ENCODE results near the gene SRSF2.

SRSF2 gene, protein sequence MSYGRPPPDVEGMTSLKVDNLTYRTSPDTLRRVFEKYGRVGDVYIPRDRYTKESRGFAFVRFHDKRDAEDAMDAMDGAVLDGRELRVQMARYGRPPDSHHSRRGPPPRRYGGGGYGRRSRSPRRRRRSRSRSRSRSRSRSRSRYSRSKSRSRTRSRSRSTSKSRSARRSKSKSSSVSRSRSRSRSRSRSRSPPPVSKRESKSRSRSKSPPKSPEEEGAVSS

DNA sequence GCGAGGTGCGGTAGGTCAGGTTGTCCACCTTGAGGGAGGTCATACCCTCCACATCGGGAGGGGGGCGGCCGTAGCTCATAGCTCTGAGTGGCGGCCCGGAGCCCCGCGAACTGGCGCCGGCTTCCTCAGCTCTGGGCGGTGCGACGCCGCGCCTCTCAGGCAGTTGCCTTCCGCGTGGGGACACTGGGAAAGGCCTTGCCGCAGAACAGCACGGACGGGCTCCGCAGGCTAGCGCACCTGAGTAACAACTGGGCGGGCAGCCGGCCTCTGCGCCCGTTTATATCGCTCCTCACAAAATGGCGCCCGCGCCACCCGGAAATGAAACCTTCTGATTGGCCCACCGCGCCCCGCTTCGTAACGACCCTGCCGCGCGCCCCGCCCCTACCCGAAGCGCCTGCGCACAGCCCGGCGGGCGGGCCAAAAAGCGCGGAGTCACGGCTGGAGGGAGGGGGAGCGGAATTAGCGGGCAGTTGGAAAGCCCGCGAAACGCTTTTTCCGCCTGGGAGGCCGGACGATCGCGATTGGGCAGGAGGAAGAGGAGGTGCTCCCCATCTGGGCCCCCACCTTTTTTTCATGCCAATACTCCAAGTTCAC is at the start of gene SRSF2:
Gene SRSF2 (minus strand): TSS at position 250 of the 594 bp plus-strand sequence. CDS start 171 bp downstream, at position 79.
- peaks cover 55% of the 10 kb centered on the region for H3K36me3 ChIP-seq (replicated peaks)
- H3K4me3 ChIP-seq, result peak within 1 kb of the TSS; percentile 100
- DNase-seq (ENCODE audit: low spot score in 2 of 2), result peak; percentile 97 to 98
- H3K27me3 ChIP-seq (ENCODE audit: low read depth), result no peaks in the 10 kb centered on the region
- H3K4me1 ChIP-seq, result peaks cover 30% of the 10 kb centered on the region
- H3K9me3 ChIP-seq, result no peaks in the 10 kb centered on the region
- in situ Hi-C loops (cut with MboI; ENCODE audit: low sequenced_read_pairs), result no loop called here

DNA sequence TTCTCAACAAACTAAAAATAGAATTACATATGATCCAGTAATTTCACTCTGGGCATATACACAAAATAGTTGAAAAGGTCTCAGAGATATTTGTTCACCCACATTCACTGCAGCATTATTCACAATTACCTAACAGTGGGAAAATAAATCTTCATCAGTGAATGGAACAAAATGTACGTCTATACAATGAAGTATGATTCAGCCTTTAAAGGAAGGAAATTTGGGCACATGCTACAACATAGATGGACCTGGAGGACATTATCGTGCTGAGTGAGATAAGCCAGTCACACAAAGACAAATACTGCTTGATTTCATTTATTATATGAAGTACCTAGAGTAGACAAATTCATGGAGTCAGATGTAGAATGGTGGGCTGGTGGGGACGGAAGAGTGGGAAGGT is 47.8 kb upstream of the SRSF2 start:
- in situ Hi-C loops (cut with MboI; ENCODE audit: low sequenced_read_pairs), result no loop called here
- DNase-seq (ENCODE audit: low spot score in 2 of 2), result no peak

DNA sequence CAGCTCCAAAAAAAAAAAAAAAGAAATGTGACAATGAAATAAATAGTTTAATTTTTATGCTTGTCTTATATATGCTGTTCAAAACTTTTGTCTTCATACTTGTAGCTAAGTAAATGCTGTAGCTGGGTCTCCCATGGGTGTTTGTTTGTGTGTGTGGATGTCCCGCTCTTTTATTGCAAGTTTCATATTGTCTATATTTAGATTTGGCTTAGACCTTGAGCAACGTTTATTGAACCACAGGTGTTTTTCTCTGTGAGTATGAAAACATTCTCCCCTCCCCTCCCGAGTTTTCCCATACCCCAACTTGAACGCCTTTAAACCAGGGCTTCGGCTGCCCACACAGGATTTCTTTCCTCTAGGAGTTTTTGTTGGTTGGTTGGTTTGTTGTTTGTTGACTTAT is 46.0 kb upstream of the SRSF2 start:
- Histone ChIP-seq H3K4me3 (no peak overlapping the region), H3K36me3 (replicated peaks) (0 out of 2 replicates have a peak, but pooled peaks cover 3% of the 10 kb centered on the region), H3K9me3 (no peaks in the 10 kb centered on the region), H3K27me3 (ENCODE audit: low read depth) (no peaks in the 10 kb centered on the region), H3K4me1 (no peaks in the 10 kb centered on the region)
- in situ Hi-C loops (cut with MboI; ENCODE audit: low sequenced_read_pairs), result no loop called here
- DNase-seq (ENCODE audit: low spot score in 2 of 2), result no peak

More for the DNA sequence above, 47.8 kb upstream of the SRSF2 start:
- Histone ChIP-seq H3K4me1 (no peaks in the 10 kb centered on the region), H3K27me3 (ENCODE audit: low read depth) (no peaks in the 10 kb centered on the region), H3K4me3 (no peak overlapping the region), H3K36me3 (replicated peaks) (0 out of 2 replicates have a peak, but pooled peaks cover 3% of the 10 kb centered on the region), H3K9me3 (no peaks in the 10 kb centered on the region)

DNA sequence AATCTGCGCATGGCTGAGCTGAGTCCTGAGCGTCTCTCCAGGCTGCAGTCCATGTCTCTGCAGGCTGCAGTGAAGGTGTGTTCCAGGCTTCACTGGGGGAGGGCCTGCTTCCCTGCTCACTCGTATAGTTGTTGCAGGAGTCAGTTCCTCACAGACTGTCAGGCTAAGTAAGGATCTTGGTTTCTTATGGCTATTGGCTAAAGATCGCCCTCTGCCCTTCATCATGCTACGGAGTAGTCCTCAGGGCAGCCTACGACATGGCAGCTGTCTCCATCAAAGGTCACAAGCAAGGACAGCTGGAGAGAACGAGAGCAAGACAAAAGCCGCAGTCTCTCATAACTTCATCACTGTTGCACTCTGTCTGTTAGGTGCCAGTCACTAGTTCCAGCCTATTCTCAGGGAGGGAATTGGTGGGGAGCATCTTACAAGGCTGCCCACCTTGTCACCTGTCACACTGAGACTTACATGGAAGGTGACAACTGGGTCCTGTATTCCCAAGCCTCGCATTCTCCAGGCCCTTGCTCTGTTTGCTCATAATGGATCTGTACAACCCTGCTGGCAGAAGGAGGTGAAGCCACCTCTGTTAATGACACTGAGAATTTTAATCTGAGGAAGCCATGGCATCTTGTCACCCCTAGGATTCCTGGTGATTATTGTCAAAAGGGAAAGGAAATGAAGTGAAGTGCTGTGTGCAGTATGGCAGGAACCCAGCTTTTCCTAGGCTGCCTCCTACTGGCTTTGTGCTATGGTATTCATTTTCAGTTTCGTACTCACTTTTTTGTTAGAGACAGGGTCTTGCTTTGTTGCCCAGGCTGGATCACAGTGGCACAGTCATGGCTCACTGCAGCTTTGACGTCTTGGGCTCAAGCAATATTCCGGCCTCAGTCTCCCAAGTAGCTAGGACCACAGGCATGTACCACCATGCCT is 44.2 kb upstream of the SRSF2 start:
- no peak for DNase-seq (ENCODE audit: low spot score in 2 of 2)
- in situ Hi-C loops (cut with MboI; ENCODE audit: low sequenced_read_pairs), result no loop called here

DNA sequence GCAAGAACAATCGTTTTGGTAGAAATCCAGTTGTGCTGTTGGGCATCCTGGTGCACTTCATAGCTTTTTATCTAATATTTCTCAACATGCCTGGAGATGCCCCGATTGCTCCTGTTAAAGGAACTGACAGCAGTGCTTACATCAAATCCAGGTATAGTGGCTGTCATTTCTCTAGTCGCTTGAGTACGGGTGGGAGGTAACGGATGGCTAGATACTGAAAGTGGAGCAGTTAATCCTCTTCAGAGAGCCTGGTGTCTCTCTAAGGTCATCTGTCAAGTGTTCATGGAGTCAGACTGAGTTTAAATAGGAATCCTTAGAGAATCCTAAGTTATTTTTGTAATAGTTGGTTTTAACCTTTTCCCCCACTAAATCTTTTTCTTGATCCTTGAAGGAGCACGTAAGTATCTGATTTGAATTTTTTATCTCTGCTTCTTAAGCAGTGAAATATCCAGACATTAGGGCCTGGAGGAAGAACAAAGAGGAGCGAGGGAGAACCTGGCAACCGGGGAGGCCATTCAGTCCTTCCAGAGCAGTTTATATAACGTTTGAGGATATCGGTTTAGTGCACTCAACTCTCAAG is 38.0 kb upstream of the SRSF2 start:
- H3K4me1 ChIP-seq, result peaks cover 8% of the 10 kb centered on the region
- H3K36me3 ChIP-seq (replicated peaks), result no peaks in the 10 kb centered on the region; the same call in 1 of the 2 replicates
- no peak overlapping the region for H3K4me3 ChIP-seq
- no peaks in the 10 kb centered on the region for H3K9me3 ChIP-seq
- H3K27me3 ChIP-seq (ENCODE audit: low read depth), result no peaks in the 10 kb centered on the region
- in situ Hi-C loops (cut with MboI; ENCODE audit: low sequenced_read_pairs), result no loop called here
- no peak for DNase-seq (ENCODE audit: low spot score in 2 of 2)

More for the DNA sequence above, 44.2 kb upstream of the SRSF2 start:
- Histone ChIP-seq H3K9me3 (no peaks in the 10 kb centered on the region), H3K4me1 (no peaks in the 10 kb centered on the region), H3K36me3 (replicated peaks) (0 out of 2 replicates have a peak, but pooled peaks cover 3% of the 10 kb centered on the region), H3K4me3 (no peak overlapping the region), H3K27me3 (ENCODE audit: low read depth) (no peaks in the 10 kb centered on the region)

DNA sequence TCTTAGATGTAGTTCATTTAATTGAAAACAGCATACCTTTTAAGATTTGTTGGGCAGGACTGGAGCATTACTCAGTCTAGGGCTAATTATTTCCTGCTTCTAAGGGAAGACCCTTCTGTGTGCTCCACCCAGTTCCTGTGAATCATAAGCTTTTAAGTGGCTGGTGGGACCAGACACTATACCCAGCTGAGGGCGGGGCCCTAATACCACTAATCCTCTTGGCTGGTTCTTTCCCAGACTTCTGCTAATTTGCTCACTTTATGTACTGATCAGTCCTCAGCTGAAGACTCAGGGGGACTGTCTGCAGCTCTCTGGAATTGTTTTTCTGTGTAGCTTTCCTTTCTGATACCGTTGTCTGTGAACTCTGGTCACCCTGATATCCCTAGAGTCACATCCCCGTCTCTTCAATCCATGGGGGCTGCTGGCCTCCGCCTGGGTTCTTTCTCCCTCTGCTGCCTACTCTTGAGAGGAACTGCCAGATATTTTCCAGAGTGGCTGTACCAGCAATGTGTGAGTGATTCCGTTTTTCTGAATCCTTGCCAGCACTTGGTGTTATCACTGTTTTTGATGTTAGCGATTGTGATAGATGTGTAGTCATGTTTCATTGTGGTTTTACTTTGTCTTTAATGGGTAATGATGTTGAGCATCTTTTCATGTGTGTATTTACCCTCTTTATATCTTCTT is 35.9 kb upstream of the SRSF2 start:
- H3K9me3 ChIP-seq, result no peaks in the 10 kb centered on the region
- DNase-seq (ENCODE audit: low spot score in 2 of 2), result peak; percentile 77 to 82
- no peaks in the 10 kb centered on the region for H3K27me3 ChIP-seq (ENCODE audit: low read depth)
- in situ Hi-C loops (cut with MboI; ENCODE audit: low sequenced_read_pairs), result no loop called here
- H3K4me3 ChIP-seq, result no peak overlapping the region
- H3K4me1 ChIP-seq, result peaks cover 8% of the 10 kb centered on the region
- H3K36me3 ChIP-seq (replicated peaks), result no peaks in the 10 kb centered on the region; the same call in 1 of the 2 replicates

DNA sequence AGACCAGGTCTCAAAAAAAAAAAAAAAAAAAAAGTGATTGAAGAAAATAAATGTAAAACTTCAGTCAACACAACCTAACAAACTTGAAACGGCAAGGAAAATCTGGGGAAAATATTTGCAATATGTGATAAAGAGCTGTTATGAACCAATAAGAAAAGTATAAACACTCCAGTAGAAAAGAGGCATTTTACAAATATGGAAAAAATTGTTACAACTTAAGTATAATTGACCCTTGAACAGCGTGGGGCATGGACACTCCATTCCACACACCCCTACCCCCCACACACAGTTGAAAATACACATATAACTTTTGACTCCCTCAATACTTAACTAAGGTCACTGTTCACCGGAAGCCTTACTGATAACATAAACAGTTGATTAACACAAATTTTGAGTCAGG is 21.4 kb upstream of the SRSF2 start:
- Histone ChIP-seq H3K4me1 (peaks cover 4% of the 10 kb centered on the region; the same call in 1 of the 2 replicates), H3K9me3 (no peaks in the 10 kb centered on the region), H3K36me3 (replicated peaks) (no peaks in the 10 kb centered on the region; the same call in 1 of the 2 replicates), H3K27me3 (ENCODE audit: low read depth) (no peaks in the 10 kb centered on the region), H3K4me3 (no peak overlapping the region)
- in situ Hi-C loops (cut with MboI; ENCODE audit: low sequenced_read_pairs), result no loop called here
- DNase-seq (ENCODE audit: low spot score in 2 of 2), result no peak

DNA sequence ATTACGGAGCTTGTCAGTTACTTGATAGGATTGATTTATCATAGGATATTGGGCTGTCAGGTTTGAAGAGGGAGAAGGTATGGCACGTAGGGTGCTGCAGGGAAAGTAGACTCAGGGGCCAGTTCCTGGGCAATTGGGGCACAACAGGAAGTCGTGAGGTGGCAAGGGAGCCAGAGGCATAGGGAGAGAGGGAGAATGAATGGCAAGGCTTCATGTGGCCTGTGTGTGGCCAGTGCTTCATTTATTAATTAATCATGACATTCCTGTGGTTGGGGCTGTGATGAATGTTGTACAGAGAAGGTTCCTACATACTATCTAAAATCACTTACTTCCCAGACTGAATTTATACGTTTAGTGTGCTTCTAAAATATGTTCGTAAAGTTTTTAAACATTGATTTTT is 20.1 kb upstream of the SRSF2 start:
- Histone ChIP-seq H3K4me3 (no peak overlapping the region), H3K9me3 (no peaks in the 10 kb centered on the region), H3K27me3 (ENCODE audit: low read depth) (no peaks in the 10 kb centered on the region), H3K4me1 (peaks cover 4% of the 10 kb centered on the region; the same call in 1 of the 2 replicates), H3K36me3 (replicated peaks) (no peaks in the 10 kb centered on the region; the same call in 1 of the 2 replicates)
- DNase-seq (ENCODE audit: low spot score in 2 of 2), result no peak
- in situ Hi-C loops (cut with MboI; ENCODE audit: low sequenced_read_pairs), result no loop called here

DNA sequence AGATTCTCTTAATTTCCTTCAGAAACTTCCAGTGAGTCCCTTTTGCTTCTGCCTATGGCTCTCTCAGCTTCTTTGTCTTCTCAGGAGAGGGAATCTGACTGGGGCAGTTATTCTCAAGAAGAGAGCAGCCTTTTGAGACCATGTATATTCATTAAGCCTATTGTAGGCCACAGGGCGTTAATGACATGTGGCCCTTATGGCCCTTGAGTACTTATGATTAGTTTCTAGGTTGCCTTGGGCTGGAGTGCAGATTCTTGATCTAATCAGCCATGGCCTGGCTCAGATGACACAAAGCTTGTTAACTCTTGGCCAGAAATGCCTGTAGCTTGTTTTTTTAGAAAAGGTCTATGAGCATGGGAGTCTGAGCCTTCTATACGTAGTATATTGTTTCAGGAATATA is 18.2 kb upstream of the SRSF2 start:
- in situ Hi-C loops (cut with MboI; ENCODE audit: low sequenced_read_pairs), result no loop called here
- H3K27me3 ChIP-seq (ENCODE audit: low read depth), result no peaks in the 10 kb centered on the region
- H3K4me1 ChIP-seq, result no peaks in the 10 kb centered on the region
- DNase-seq (ENCODE audit: low spot score in 2 of 2), result no peak
- H3K36me3 ChIP-seq (replicated peaks), result no peaks in the 10 kb centered on the region; the same call in 1 of the 2 replicates
- H3K9me3 ChIP-seq, result no peaks in the 10 kb centered on the region
- H3K4me3 ChIP-seq, result no peak overlapping the region

DNA sequence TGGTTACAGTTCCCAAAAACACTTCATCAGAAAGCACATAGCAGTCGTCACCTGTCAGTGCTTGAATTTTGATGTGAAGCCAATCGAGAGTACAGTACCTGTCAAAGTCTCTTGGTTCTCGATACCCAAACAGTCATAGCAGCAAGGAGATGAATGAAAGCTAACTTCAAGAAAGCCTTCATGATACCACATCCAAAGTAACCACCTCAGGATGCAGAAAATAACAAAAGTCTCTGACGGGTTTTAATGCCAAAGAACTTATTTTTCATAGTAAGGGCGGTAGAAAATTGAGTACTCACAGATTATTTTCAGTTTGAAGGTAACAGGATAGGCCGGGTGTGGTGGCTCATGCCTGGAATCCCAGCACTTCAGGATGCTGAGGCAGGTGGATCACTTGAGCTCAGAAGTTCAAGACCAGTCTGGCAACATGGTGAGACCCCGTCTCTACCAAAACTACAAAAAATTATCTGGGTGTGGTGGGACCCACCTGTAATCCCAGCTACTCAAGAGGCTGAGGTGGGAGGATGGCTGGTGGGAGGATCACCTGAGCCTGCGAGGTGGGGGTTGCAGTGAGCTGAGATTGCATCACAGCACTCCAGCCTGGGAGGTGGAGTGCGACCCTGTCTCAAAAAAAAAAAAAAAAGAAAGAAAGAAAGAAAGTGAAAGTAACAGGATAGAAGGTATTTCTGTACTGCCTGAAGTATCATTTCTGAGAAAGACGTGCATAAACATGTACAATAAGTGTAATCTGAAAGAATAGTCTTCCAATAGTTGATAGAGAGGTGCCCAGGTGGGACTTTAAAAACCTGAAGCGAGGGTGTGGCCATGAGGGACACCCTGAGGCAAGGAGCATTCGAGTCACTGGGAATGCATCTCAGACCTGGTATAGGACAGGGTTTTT is 16.2 kb upstream of the SRSF2 start:
- no peaks in the 10 kb centered on the region; the same call in 1 of the 2 replicates for H3K36me3 ChIP-seq (replicated peaks)
- no peak for DNase-seq (ENCODE audit: low spot score in 2 of 2)
- H3K9me3 ChIP-seq, result no peaks in the 10 kb centered on the region
- no peak overlapping the region for H3K4me3 ChIP-seq
- no peaks in the 10 kb centered on the region; the same call in 1 of the 2 replicates for H3K4me1 ChIP-seq
- no peaks in the 10 kb centered on the region for H3K27me3 ChIP-seq (ENCODE audit: low read depth)
- in situ Hi-C loops (cut with MboI; ENCODE audit: low sequenced_read_pairs), result no loop called here

DNA sequence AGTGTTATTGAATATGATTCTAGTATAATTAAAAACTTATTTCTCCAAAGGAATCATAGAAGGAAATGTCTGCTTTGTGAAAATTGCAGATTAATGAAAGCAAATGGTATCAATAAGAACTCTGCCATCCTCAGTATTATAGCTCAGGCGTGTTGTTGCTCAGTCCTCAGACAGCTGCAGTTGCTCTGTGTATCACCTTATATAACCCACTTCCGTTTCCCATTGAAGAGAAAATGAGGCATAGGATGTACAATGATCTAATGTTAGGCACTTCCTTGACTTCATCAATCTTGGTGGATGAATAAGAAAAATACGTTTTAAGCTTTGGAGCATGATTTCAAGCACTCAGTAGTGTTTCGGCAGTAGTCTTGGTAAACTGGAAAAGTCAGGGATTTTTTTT is 14.9 kb upstream of the SRSF2 start:
- Histone ChIP-seq H3K9me3 (no peaks in the 10 kb centered on the region), H3K4me3 (no peak overlapping the region), H3K36me3 (replicated peaks) (no peaks in the 10 kb centered on the region; the same call in 1 of the 2 replicates), H3K4me1 (no peaks in the 10 kb centered on the region; the same call in 1 of the 2 replicates), H3K27me3 (ENCODE audit: low read depth) (no peaks in the 10 kb centered on the region)
- DNase-seq (ENCODE audit: low spot score in 2 of 2), result no peak
- in situ Hi-C loops (cut with MboI; ENCODE audit: low sequenced_read_pairs), result no loop called here

DNA sequence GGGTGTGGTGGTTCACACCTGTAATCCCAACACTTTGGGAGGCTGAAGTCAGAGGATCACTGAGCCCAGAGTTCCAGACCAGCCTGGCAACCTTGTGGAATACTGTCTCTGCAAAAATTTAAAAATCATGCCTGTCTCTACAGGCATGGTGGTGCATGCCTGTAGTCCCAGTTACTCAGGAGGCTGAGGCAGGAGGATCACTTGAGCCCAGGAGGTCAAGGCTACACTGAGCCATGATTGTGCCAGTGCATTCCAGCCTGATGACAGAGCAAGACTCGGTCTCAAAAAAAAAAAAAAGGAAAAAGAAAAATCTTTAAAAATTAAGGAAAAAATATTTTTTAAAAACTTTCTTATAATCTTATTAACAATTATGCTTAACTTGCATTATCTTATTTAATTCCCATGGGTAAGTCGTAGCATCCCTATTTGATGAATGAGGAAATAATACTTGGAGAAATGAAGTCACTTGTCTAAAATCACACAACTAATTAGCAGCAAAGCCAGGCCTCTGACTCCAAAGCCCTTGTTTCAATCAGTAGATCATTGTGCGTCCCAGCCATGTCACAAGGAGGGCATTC is 14.4 kb upstream of the SRSF2 start:
- in situ Hi-C loops (cut with MboI; ENCODE audit: low sequenced_read_pairs), result no loop called here
- Histone ChIP-seq H3K27me3 (ENCODE audit: low read depth) (no peaks in the 10 kb centered on the region), H3K4me3 (no peak overlapping the region), H3K9me3 (no peaks in the 10 kb centered on the region), H3K36me3 (replicated peaks) (peaks cover 2% of the 10 kb centered on the region; the same call in 1 of the 2 replicates), H3K4me1 (no peaks in the 10 kb centered on the region; the same call in 1 of the 2 replicates)
- no peak for DNase-seq (ENCODE audit: low spot score in 2 of 2)
